GM12878 (cell line): Measurements from ENCODE around the gene REV3L. TPM values are rescaled to one million over a fixed set of nuclear protein-coding genes. Genes with fewer than 3 reads are reported as not detected.
"Not testable (repeated sequence)": the region's sequence is repeated elsewhere in the genome, so short reads cannot be mapped to it uniquely, and the experiment has no call there.

Experiments used
- ATAC-seq: fragments of 200-7000 bp; cut with Tn5 transposase; 3 replicates; pipeline ENCODE4 v1.9.1; 2020; ENCODE audit warnings: mild to moderate bottlenecking, moderate library complexity
- BruUV-seq: library from RNA; stranded (reverse); fragments of 400-500 nt; replicated peaks from 2 replicates; lab custom pipeline; 2021; lab: Mats Ljungman, UMichigan
- CTCF ChIA-PET: fragments of 300-600 bp; sonication (Branson Sonifier 250); formaldehyde crosslinking; extraction: SDS; loops from one replicate; lab custom pipeline; 2021; ENCODE audit warnings: inconsistent platforms; lab: Yijun Ruan, JAX
- POLR2A ChIA-PET: fragments of 350-600 bp; formaldehyde crosslinking; extraction: SDS; loops from one replicate; lab custom pipeline; 2021; ENCODE audit warnings: inconsistent platforms; lab: Charles Lee
- RAD21 ChIA-PET: fragments of 300-600 bp; sonication (Branson Sonifier 250); formaldehyde crosslinking; loops from one replicate; lab custom pipeline; 2023; ENCODE audit warnings: antibody characterized with exemption; ENCODE audit not compliant: unreplicated experiment; lab: Charles Lee
- SMC1A ChIA-PET: fragments of 300-600 bp; sonication (Branson Sonifier 250); formaldehyde crosslinking; loops from one replicate; lab custom pipeline; 2023; ENCODE audit not compliant: unreplicated experiment, uncharacterized antibody; lab: Charles Lee
- DNase-seq: peaks from one replicate; pipeline ENCODE4 v3.0.0-alpha.2; 2011; ENCODE audit warnings: low read depth, low spot score
- FAIRE-seq: peaks from 3 replicates; lab custom pipeline; 2011; peaks lifted over from hg19 to GRCh38; lab: Jason Lieb, UNC
- H2AFZ ChIP-seq: 2 replicates; pipeline ENCODE4 v1.6.0; 2011; ENCODE audit warnings: low read depth, low read length, control low read depth; ENCODE audit not compliant: control insufficient read depth
- H3K27ac ChIP-seq: 2 replicates; pipeline ENCODE4 v1.5.1; 2011; ENCODE audit warnings: control low read depth; ENCODE audit not compliant: control insufficient read depth, insufficient read depth
- H3K27me3 ChIP-seq, 2 experiments: replicated peaks in 1 of 2; 2 replicates each; pipeline versions ENCODE4 v1.6.0 to v1.6.1; 2011; ENCODE audit warnings: low read length in 1 of 2; ENCODE audit not compliant: control insufficient read depth in 2 of 2, insufficient read depth in 2 of 2
- H3K36me3 ChIP-seq, 2 experiments: 2 replicates each; pipeline ENCODE4 v1.5.1; 2011; ENCODE audit warnings: low read length in 1 of 2; ENCODE audit not compliant: control insufficient read depth in 2 of 2, insufficient read depth in 2 of 2
- H3K4me1 ChIP-seq: 2 replicates; pipeline ENCODE4 v1.6.1; 2011; ENCODE audit warnings: mild to moderate bottlenecking, low read length, moderate library complexity, mixed read lengths; ENCODE audit not compliant: control insufficient read depth, insufficient read depth
- H3K4me2 ChIP-seq: 2 replicates; pipeline ENCODE4 v1.6.0; 2011; ENCODE audit warnings: control low read depth; ENCODE audit not compliant: control insufficient read depth, insufficient read depth
- H3K4me3 ChIP-seq: fragments of 200-600 bp; sonication (generic); 2 replicates; pipeline ENCODE4 v1.5.1; 2016
- H3K79me2 ChIP-seq: 2 replicates; pipeline ENCODE4 v1.6.0; 2011; ENCODE audit warnings: low read length; ENCODE audit not compliant: control insufficient read depth, insufficient read depth
- H3K9ac ChIP-seq: 2 replicates; pipeline ENCODE4 v1.8.0; 2011; ENCODE audit warnings: low read length, control low read depth, mixed read lengths; ENCODE audit not compliant: control insufficient read depth, insufficient read depth
- H3K9me3 ChIP-seq: replicated peaks from 3 replicates; pipeline ENCODE4 v1.5.1; 2011; ENCODE audit warnings: mild to moderate bottlenecking, low read length; ENCODE audit not compliant: control insufficient read depth, insufficient read depth
- H4K20me1 ChIP-seq: 2 replicates; pipeline ENCODE4 v1.6.0; 2011; ENCODE audit not compliant: control insufficient read depth, insufficient read depth
- EP300 ChIP-seq, 2 experiments: fragments of 150-350 bp in 1 of 2; IDR thresholded peaks; 2 replicates each; pipeline ENCODE4 v1.6.1; 2011 to 2012; ENCODE audit warnings: low read depth in 2 of 2, low read length in 2 of 2, borderline replicate concordance in 1 of 2, improper control_type of control experiment in 1 of 2, inconsistent platforms in 1 of 2; ENCODE audit not compliant: control insufficient read depth in 1 of 2
- JUNB ChIP-seq: IDR thresholded peaks from 2 replicates; pipeline ENCODE4 v1.6.1; 2016; ENCODE audit warnings: antibody characterized with exemption, mild to moderate bottlenecking
- NBN ChIP-seq: fragments of 450-650 bp; IDR thresholded peaks from 2 replicates; pipeline ENCODE4 v1.6.1; 2016
- NFXL1 ChIP-seq: fragments of 450-650 bp; IDR thresholded peaks from 2 replicates; pipeline ENCODE4 v1.6.1; 2017; ENCODE audit warnings: antibody characterized with exemption, mild to moderate bottlenecking, borderline replicate concordance
- PRDM15 ChIP-seq: fragments of 450-650 bp; formaldehyde crosslinking; IDR thresholded peaks from 2 replicates; pipeline ENCODE4 v1.4.0; 2020; ENCODE audit warnings: mild to moderate bottlenecking, moderate library complexity
- ZBTB11 ChIP-seq: fragments of 450-650 bp; formaldehyde crosslinking; IDR thresholded peaks from 2 replicates; pipeline ENCODE4 v1.5.0; 2022; ENCODE audit warnings: mild to moderate bottlenecking, missing genetic modification characterization
- WGBS: methylation state at CpG from one replicate; pipeline ENCODE4 v1.1.6; 2016; ENCODE audit warnings: low lambda C conversion rate; ENCODE audit not compliant: insufficient replicate concordance, insufficient coverage; ENCODE audit errors: missing lambda C conversion rate; 5-methylcytosine and 5-hydroxymethylcytosine counted together
- in situ Hi-C: fragments of 300-500 bp; cut with MboI; formaldehyde crosslinking; loops from 9 replicates; pipeline ENCODE4 v1.14.3; 2018; ENCODE audit warnings: mixed read lengths
- intact Hi-C: fragments of 100-400 bp; cut with micrococcal nuclease; formaldehyde crosslinking; loops from one replicate; pipeline ENCODE4 v1.14.2; 2022; ENCODE audit not compliant: unreplicated experiment
- polyA plus RNA-seq, 11 experiments: library from polyadenylated mRNA; depleted of rRNA in 4 of 11; unstranded in 6 of 11; stranded (reverse) in 5 of 11; fragments of >200 nt; fragmentation: Nextera tagmentation in 4 of 11; fragmentation: Illumina TruSeq in 1 of 11; extraction: Ambion mirVana in 4 of 11; extraction: Trizol in 1 of 11; gene quantifications; 1 replicate in 1 of 11; 2 replicates in 10 of 11; pipeline versions ENCODE4 v1.2.1 to v1.2.3, GENCODE V29; 2011 to 2016; ENCODE audit warnings: inconsistent platforms in 2 of 11, missing spikeins in 2 of 11, low read depth in 1 of 11
- total RNA-seq, 4 experiments: library from RNA; depleted of rRNA in 3 of 4; stranded (reverse); fragments of >200 nt in 3 of 4; fragmentation: Illumina TruSeq in 1 of 4; extraction: Trizol in 1 of 4; gene quantifications; 2 replicates each; pipeline versions ENCODE4 v1.2.1 to v1.2.3, GENCODE V29; 2013 to 2021

REV3L gene
- total and polyA plus RNA-seq, 10 of the 15 experiments (the other 5 are each of a cell fraction or from before 2014, with no cell fraction given), result 7.6 to 33.6 (median 21.5) TPM

DNA sequence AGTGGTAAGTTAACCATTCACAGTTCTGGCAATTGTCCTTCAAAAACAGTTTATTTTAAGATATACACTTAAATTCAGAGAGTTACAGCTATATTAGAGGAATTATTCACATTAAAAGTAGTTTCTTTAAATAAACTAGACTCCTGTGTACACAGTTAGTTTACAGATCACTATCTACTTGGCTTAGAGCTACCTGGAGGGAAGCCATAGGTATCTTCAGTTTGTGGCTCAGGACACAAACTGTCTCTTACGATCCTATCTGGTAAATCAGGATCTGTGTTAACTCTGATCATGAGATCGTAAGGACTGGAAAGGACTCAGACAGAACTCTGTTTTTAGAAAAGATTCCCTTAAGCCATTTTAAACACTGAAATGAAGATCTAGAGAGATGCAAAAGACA is 160.9 kb downstream of the REV3L start (continued):
- TF ChIP-seq PRDM15 (CRISPR knock-in tag) (no peak), ZBTB11 (no peak), NFXL1 (no peak), EP300 (IDR thresholded peaks at IDR 0.05; ENCODE audit: borderline replicate concordance in 1 of 2, control insufficient read depth in 1 of 2, low read depth in 2 of 2, low read length in 2 of 2) (no peak), JUNB (no peak), NBN (no peak)

- ATAC-seq, intact Hi-C loops, POLR2A ChIA-PET, H3K79me2 ChIP-seq, H3K4me2 ChIP-seq, H3K9me3 ChIP-seq, H4K20me1 ChIP-seq, SMC1A ChIA-PET, DNase-seq, H2AFZ ChIP-seq, H3K27me3 ChIP-seq, RAD21 ChIA-PET, FAIRE-seq, H3K4me3 ChIP-seq, BruUV-seq, H3K4me1 ChIP-seq, in situ Hi-C loops, H3K9ac ChIP-seq, H3K27ac ChIP-seq: not testable (repeated sequence)
- H3K36me3 ChIP-seq, result peaks cover 6 to 28% of the 10 kb centered on the region in 2 experiments
- 100% methylated on average over 3 of the region's 4 CpGs for WGBS
- CTCF ChIA-PET, result interaction anchor here (0.9 kb wide), 1 partner anchor 20 kb away, joined by 5 read pairs; no protein-coding TSS in a partner anchor
Measured at GRCh38 chr6:111307950-111308349, 175.1 kb downstream of the REV3L start.
